ENCODE results near the gene RAB18.
A peak's percentile ranks its signal among the peaks of the same experiment; 100 is the strongest.
"Not testable (repeated sequence)": the region's sequence is repeated elsewhere in the genome, so short reads cannot be mapped to it uniquely, and the experiment has no call there.

The RAB18 gene

GRCh38 chr10:27464993-27465392, 39.1 kb upstream of the RAB18 start:
- Histone ChIP-seq H3K27ac (ENCODE audit: low read length) (peak overlapping the region; percentile 14; the same call in 1 of the 2 replicates), H3K4me1 (ENCODE audit: low read length) (peaks cover 12% of the 10 kb centered on the region), H3K79me2 (ENCODE audit: low read length) (no peaks in the 10 kb centered on the region), H3K4me3 (ENCODE audit: low read length) (0 out of 2 replicates have a peak overlapping the region, but pooled peaks have one; percentile 1), H3K9me2 (replicated peaks; ENCODE audit: insufficient read depth, low read length) (no peaks in the 10 kb centered on the region), H4K20me1 (ENCODE audit: insufficient read depth, low read length) (no peaks in the 10 kb centered on the region), H2AFZ (ENCODE audit: low read length) (no peak overlapping the region), H3K9me3 (replicated peaks; ENCODE audit: insufficient read depth, low read length) (no peaks in the 10 kb centered on the region), H3K9ac (ENCODE audit: low read length) (no peak overlapping the region), H3K4me2 (ENCODE audit: low read depth, low read length) (peak overlapping the region; percentile 52), H3F3A (ENCODE audit: insufficient read depth, low read length) (peaks cover 13% of the 10 kb centered on the region), H3K36me3 (replicated peaks; ENCODE audit: insufficient read depth, low read length) (no peaks in the 10 kb centered on the region), H3K27me3 (replicated peaks; ENCODE audit: insufficient read depth, low read length) (no peaks in the 10 kb centered on the region)
- no peak for TF ChIP-seq EZH2 (optimal IDR thresholded peaks at IDR 0.05; ENCODE audit: low read depth, low read length)
- TF ChIP-seq EZH2phosphoT487 (IDR thresholded peaks at IDR 0.05; ENCODE audit: low read length), result no peak
- peak; percentile 73 for DNase-seq

- not testable (repeated sequence) for DNase-seq; H3K9ac ChIP-seq (ENCODE audit: low read length)
Measured at GRCh38 chr10:27465596-27465995, 38.5 kb upstream of the RAB18 start.

GRCh38 chr10:27470885-27471284, 33.2 kb upstream of the RAB18 start:
- H3K36me3 ChIP-seq (replicated peaks; ENCODE audit: insufficient read depth, low read length), result no peaks in the 10 kb centered on the region
- no peak overlapping the region for H2AFZ ChIP-seq (ENCODE audit: low read length)
- TF ChIP-seq EZH2phosphoT487 (IDR thresholded peaks at IDR 0.05; ENCODE audit: low read length), result no peak
- TF ChIP-seq EZH2 (optimal IDR thresholded peaks at IDR 0.05; ENCODE audit: low read depth, low read length), result no peak
- TF ChIP-seq CTCF (IDR thresholded peaks at IDR 0.05; ENCODE audit: low read length), result no peak
- no peaks in the 10 kb centered on the region for H3F3A ChIP-seq (ENCODE audit: insufficient read depth, low read length)
- H3K27me3 ChIP-seq (replicated peaks; ENCODE audit: insufficient read depth, low read length), result no peaks in the 10 kb centered on the region
- no peak overlapping the region for H3K9ac ChIP-seq (ENCODE audit: low read length)
- no peak overlapping the region for H3K4me3 ChIP-seq (ENCODE audit: low read length)
- no peaks in the 10 kb centered on the region for H3K9me2 ChIP-seq (replicated peaks; ENCODE audit: insufficient read depth, low read length)
- H4K20me1 ChIP-seq (ENCODE audit: insufficient read depth, low read length), result no peaks in the 10 kb centered on the region
- no peaks in the 10 kb centered on the region for H3K9me3 ChIP-seq (replicated peaks; ENCODE audit: insufficient read depth, low read length)
- no peaks in the 10 kb centered on the region for H3K79me2 ChIP-seq (ENCODE audit: low read length)
- no peaks in the 10 kb centered on the region for H3K4me1 ChIP-seq (ENCODE audit: low read length)
- DNase-seq, result no peak
- no peak overlapping the region for H3K4me2 ChIP-seq (ENCODE audit: low read depth, low read length)
- H3K27ac ChIP-seq (ENCODE audit: low read length), result no peak overlapping the region

More at GRCh38 chr10:27465596-27465995, 38.5 kb upstream of the RAB18 start:
- H3K36me3 ChIP-seq (replicated peaks; ENCODE audit: insufficient read depth, low read length); H3K79me2 ChIP-seq (ENCODE audit: low read length); H2AFZ ChIP-seq (ENCODE audit: low read length); H3K9me2 ChIP-seq (replicated peaks; ENCODE audit: insufficient read depth, low read length); H3K27ac ChIP-seq (ENCODE audit: low read length); H3K9me3 ChIP-seq (replicated peaks; ENCODE audit: insufficient read depth, low read length); H3K4me2 ChIP-seq (ENCODE audit: low read depth, low read length); H3K27me3 ChIP-seq (replicated peaks; ENCODE audit: insufficient read depth, low read length); H4K20me1 ChIP-seq (ENCODE audit: insufficient read depth, low read length); H3K4me3 ChIP-seq (ENCODE audit: low read length): not testable (repeated sequence)
- peaks cover 13% of the 10 kb centered on the region for H3F3A ChIP-seq (ENCODE audit: insufficient read depth, low read length)
- H3K4me1 ChIP-seq (ENCODE audit: low read length), result peaks cover 12% of the 10 kb centered on the region

GRCh38 chr10:27474741-27475140, 29.4 kb upstream of the RAB18 start:
- no peaks in the 10 kb centered on the region for H3F3A ChIP-seq (ENCODE audit: insufficient read depth, low read length)
- H3K9me2 ChIP-seq (replicated peaks; ENCODE audit: insufficient read depth, low read length), result no peaks in the 10 kb centered on the region
- no peaks in the 10 kb centered on the region for H3K27me3 ChIP-seq (replicated peaks; ENCODE audit: insufficient read depth, low read length)
- H3K9ac ChIP-seq (ENCODE audit: low read length), result no peak overlapping the region
- no peak overlapping the region for H3K27ac ChIP-seq (ENCODE audit: low read length)
- H3K36me3 ChIP-seq (replicated peaks; ENCODE audit: insufficient read depth, low read length), result no peaks in the 10 kb centered on the region
- no peak overlapping the region for H2AFZ ChIP-seq (ENCODE audit: low read length)
- no peaks in the 10 kb centered on the region for H3K79me2 ChIP-seq (ENCODE audit: low read length)
- no peaks in the 10 kb centered on the region for H4K20me1 ChIP-seq (ENCODE audit: insufficient read depth, low read length)
- no peak overlapping the region for H3K4me3 ChIP-seq (ENCODE audit: low read length)
- no peaks in the 10 kb centered on the region for H3K9me3 ChIP-seq (replicated peaks; ENCODE audit: insufficient read depth, low read length)
- H3K4me2 ChIP-seq (ENCODE audit: low read depth, low read length), result no peak overlapping the region
- TF ChIP-seq EZH2phosphoT487 (IDR thresholded peaks at IDR 0.05; ENCODE audit: low read length) (no peak), EZH2 (optimal IDR thresholded peaks at IDR 0.05; ENCODE audit: low read depth, low read length) (no peak), CTCF (IDR thresholded peaks at IDR 0.05; ENCODE audit: low read length) (no peak)
- H3K4me1 ChIP-seq (ENCODE audit: low read length), result no peaks in the 10 kb centered on the region
- DNase-seq, result no peak

All from MM.1S (cell line).